Prostate gland (tissue), 2 donors: Measurements from ENCODE around the gene CHSY1. TPM values are rescaled to one million over a fixed set of nuclear protein-coding genes. Genes with fewer than 3 reads are reported as not detected.

ENCODE experiments used
- DNase-seq: peaks from one replicate; pipeline ENCODE4 v3.0.0-alpha.2; 2019; ENCODE audit warnings: low spot score
- H3K27ac ChIP-seq, 2 donors: fragments of 200-600 bp; sonication (generic); 2 replicates each; pipeline ENCODE4 v1.5.1; 2017 to 2019
- H3K27me3 ChIP-seq: fragments of 200-600 bp; sonication (generic); replicated peaks from 2 replicates; pipeline ENCODE4 v1.5.1; 2019; ENCODE audit not compliant: insufficient read depth
- H3K36me3 ChIP-seq, 2 donors: fragments of 200-600 bp; sonication (generic); 1 replicate in 1 of 2; 2 replicates in 1 of 2; pipeline versions ENCODE4 v1.5.1 to v1.8.1; 2017 to 2019
- H3K4me1 ChIP-seq: fragments of 200-600 bp; sonication (generic); replicated peaks from 2 replicates; pipeline ENCODE4 v1.5.1; 2019
- H3K4me3 ChIP-seq, 2 donors: fragments of 200-600 bp; sonication (generic); 2 replicates each; pipeline ENCODE4 v1.5.1; 2017 to 2019
- H3K9me3 ChIP-seq: fragments of 200-600 bp; sonication (generic); 2 replicates; pipeline ENCODE4 v1.5.1; 2017
- POLR2A ChIP-seq: fragments of 450-650 bp; IDR thresholded peaks from one replicate; pipeline ENCODE4 v1.6.1; 2016; ENCODE audit warnings: antibody characterized with exemption, mild to moderate bottlenecking
- POLR2AphosphoS5 ChIP-seq: sonication (generic); formaldehyde crosslinking; IDR thresholded peaks from one replicate; pipeline ENCODE4 v1.6.1; 2017; ENCODE audit warnings: antibody characterized with exemption
- WGBS: methylation state at CpG from one replicate; pipeline ENCODE4 v1.1.5; 2018; 5-methylcytosine and 5-hydroxymethylcytosine counted together
- intact Hi-C: fragments of 100-400 bp; cut with DNase I; formaldehyde crosslinking; loops from one replicate; pipeline ENCODE4 v1.14.2; 2022
- total RNA-seq, 2 donors: library from RNA; depleted of rRNA; stranded (reverse); fragments of >200 nt; gene quantifications; one replicate each; pipeline ENCODE4 v1.1.0, GENCODE V29; 2016
- TF ChIP-seq, protein P1 (sequence below), 4 experiments: fragments of 200-600 bp in 2 of 4; fragments of 450-650 bp in 2 of 4; sonication (generic) in 2 of 4; IDR thresholded peaks; 1 replicate in 3 of 4; 2 replicates in 1 of 4; pipeline ENCODE4 v1.5.1; 2016 to 2019; ENCODE audit warnings: antibody characterized with exemption in 4 of 4, mild to moderate bottlenecking in 2 of 4, moderate library complexity in 2 of 4

Gene CHSY1
- total RNA-seq, 2 donors from 2014 or later: 30.4 to 46.4 TPM

DNA sequence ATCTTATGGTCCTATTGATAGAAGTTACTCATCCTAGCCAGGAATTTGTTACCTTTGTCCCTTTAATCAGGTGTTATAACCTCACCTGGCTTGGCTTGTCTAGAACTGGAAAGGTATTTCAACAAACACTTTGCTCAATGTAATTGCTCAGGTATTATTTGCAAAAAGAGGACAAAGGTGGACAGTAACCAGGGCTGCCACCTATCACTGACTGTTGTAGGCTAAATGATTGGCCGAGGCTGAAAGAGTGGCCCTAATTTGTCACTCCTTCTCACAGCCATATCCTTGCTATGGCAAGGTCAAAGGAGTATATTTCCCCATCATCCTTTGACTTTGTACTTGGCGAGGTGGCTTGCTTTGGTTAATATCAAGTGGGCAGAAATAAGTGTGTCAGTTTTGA, 28.2 kb upstream of the CHSY1 start:
- Histone ChIP-seq H3K9me3 (no peaks in the 10 kb centered on the region), H3K27ac (no peak overlapping the region), H3K4me1 (no peaks in the 10 kb centered on the region), H3K27me3 (no peaks in the 10 kb centered on the region), H3K36me3 (peaks cover 3 to 4% of the 10 kb centered on the region in 2 donors), H3K4me3 (no peak overlapping the region)
- DNase-seq: no peak
- intact Hi-C loops: no loop called here
- WGBS: 89% methylated on average over 2 of the region's 2 CpGs
- TF ChIP-seq, protein P1, sequence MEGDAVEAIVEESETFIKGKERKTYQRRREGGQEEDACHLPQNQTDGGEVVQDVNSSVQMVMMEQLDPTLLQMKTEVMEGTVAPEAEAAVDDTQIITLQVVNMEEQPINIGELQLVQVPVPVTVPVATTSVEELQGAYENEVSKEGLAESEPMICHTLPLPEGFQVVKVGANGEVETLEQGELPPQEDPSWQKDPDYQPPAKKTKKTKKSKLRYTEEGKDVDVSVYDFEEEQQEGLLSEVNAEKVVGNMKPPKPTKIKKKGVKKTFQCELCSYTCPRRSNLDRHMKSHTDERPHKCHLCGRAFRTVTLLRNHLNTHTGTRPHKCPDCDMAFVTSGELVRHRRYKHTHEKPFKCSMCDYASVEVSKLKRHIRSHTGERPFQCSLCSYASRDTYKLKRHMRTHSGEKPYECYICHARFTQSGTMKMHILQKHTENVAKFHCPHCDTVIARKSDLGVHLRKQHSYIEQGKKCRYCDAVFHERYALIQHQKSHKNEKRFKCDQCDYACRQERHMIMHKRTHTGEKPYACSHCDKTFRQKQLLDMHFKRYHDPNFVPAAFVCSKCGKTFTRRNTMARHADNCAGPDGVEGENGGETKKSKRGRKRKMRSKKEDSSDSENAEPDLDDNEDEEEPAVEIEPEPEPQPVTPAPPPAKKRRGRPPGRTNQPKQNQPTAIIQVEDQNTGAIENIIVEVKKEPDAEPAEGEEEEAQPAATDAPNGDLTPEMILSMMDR (IDR thresholded peaks at IDR 0.05): no peak
- TF ChIP-seq POLR2A (no peak), POLR2AphosphoS5 (no peak)

DNA sequence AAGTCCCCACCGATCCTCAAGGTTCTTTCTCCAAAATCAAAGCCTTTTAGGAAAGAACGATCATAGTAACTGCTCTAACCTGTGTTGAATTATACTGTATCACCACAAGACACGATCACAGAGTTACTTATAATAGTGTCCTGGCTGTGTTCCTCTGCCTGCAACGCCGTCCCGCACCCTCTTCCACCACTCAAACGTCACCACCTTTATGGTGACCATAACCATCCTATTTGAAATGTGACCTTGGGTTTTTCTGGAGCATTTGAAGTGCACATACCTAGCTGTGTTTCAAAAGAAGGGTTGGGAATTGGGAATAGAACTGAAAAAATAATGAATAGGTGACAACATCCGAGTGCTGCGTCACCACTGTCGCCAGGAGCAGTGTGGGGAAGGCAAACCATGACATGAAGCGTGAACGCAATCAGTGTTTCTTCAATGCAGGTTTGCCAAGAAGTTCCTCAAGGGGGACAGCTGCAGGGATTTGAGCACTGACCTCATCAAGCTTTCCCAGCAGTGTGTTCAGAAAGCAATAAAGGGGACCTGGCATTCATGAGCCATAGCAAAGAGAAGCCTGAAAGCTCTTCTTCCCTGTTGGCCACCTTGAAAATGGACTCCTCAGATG, 26.2 kb upstream of the CHSY1 start:
- TF ChIP-seq POLR2AphosphoS5 (no peak), POLR2A (no peak)
- TF ChIP-seq, protein P1 (IDR thresholded peaks at IDR 0.05): no peak
- peaks cover 13 to 15% of the 10 kb centered on the region in 2 donors for H3K36me3 ChIP-seq
- H3K9me3 ChIP-seq: no peaks in the 10 kb centered on the region
- H3K4me1 ChIP-seq: no peaks in the 10 kb centered on the region
- no peak for DNase-seq
- WGBS: 79% methylated on average over 12 of the region's 12 CpGs
- intact Hi-C loops: no loop called here
- peak overlapping the region; percentile 60 to 78 for H3K27ac ChIP-seq
- no peaks in the 10 kb centered on the region for H3K27me3 ChIP-seq
- peak overlapping the region; percentile 46 to 83 for H3K4me3 ChIP-seq

- peak; percentile 88 for TF ChIP-seq POLR2A
- peak; percentile 76 for TF ChIP-seq POLR2AphosphoS5
- TF ChIP-seq, protein P1 (IDR thresholded peaks at IDR 0.05): peak in 2 of 4 experiments; percentile 2 to 23
- WGBS: under 1% methylated on average over 77 of the region's 91 CpGs
- Histone ChIP-seq H3K27me3 (no peaks in the 10 kb centered on the region), H3K4me1 (no peaks in the 10 kb centered on the region), H3K27ac (peak within 1 kb of the TSS; percentile 60 to 78), H3K36me3 (peaks cover 13 to 20% of the 10 kb centered on the region in 2 donors), H3K4me3 (peak within 1 kb of the TSS; percentile 46 to 83), H3K9me3 (no peaks in the 10 kb centered on the region)
- DNase-seq: peak; percentile 91
- intact Hi-C loops: no loop called here
Observed at GRCh38 chr15:101277038-101277822, 25.4 kb upstream of the CHSY1 start, which contains the start of gene SELENOS. SELENOS (minus strand) TSS chr15:101277485; CDS start chr15:101277417, 68 bp downstream.

DNA sequence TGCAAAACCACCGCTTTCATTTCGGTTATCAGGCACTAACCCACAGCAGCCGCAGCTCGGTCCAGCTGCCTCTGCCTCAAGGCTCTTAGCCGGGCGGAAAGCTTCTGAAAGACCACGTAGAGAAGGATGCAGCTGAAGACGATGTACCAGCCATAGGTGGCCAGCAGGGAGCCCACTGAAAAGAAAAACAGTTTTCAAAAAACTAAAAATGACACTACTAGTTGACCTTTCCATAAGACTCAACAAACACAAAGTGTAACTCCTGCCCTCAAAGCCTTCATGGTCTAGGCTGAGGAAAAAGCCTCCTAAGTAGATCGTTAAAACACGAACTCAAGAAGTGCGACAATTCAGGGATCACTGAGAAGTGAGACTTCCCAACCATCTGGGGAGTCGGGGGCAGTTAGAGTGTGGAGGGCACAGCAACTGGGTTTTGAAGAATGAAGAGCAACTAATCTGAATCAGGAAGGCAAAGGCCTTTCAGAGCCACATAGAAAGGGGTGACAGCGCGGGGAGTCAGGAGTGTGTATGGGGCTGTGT, 24.7 kb upstream of the CHSY1 start:
- Histone ChIP-seq H3K4me3 (peak overlapping the region; percentile 46 to 83), H3K4me1 (no peaks in the 10 kb centered on the region), H3K27ac (peak overlapping the region; percentile 56 to 78), H3K9me3 (no peaks in the 10 kb centered on the region), H3K27me3 (no peaks in the 10 kb centered on the region), H3K36me3 (peaks cover 13 to 24% of the 10 kb centered on the region in 2 donors)
- no peak for TF ChIP-seq POLR2AphosphoS5
- no peak for TF ChIP-seq POLR2A
- TF ChIP-seq, protein P1 (IDR thresholded peaks at IDR 0.05): peak in 1 of 4 experiments; percentile 28
- no peak for DNase-seq
- 14% methylated on average over 14 of the region's 14 CpGs for WGBS
- intact Hi-C loops: no loop called here
